Trophoblast cell (in vitro differentiated cells and primary cell): ENCODE results near the gene GREM2.

Source experiments
- DNase-seq, 2 donors: peaks; one replicate each; pipeline ENCODE4 v3.0.0-alpha.2; 2016
- H2AFZ ChIP-seq: 2 replicates; pipeline ENCODE4 v1.6.1; 2013; ENCODE audit warnings: low read length, moderate library complexity, mild to moderate bottlenecking; ENCODE audit not compliant: insufficient read depth, poor library complexity
- H2AK5ac ChIP-seq: 2 replicates; pipeline ENCODE4 v1.6.1; 2013; ENCODE audit warnings: mild to moderate bottlenecking, low read length
- H2BK120ac ChIP-seq: 2 replicates; pipeline ENCODE4 v1.6.1; 2013; ENCODE audit warnings: low read length, mild to moderate bottlenecking, moderate library complexity; ENCODE audit not compliant: insufficient read depth, poor library complexity
- H2BK12ac ChIP-seq: 2 replicates; pipeline ENCODE4 v1.6.1; 2013; ENCODE audit warnings: mild to moderate bottlenecking, low read length, moderate library complexity
- H2BK5ac ChIP-seq: 2 replicates; pipeline ENCODE4 v1.6.1; 2013; ENCODE audit warnings: low read length, low read depth, moderate library complexity, mild to moderate bottlenecking; ENCODE audit not compliant: poor library complexity
- H3K14ac ChIP-seq: 2 replicates; pipeline ENCODE4 v1.6.1; 2013; ENCODE audit warnings: mild to moderate bottlenecking, low read length
- H3K18ac ChIP-seq: 2 replicates; pipeline ENCODE4 v1.6.1; 2013; ENCODE audit warnings: mild to moderate bottlenecking, low read length
- H3K23ac ChIP-seq: 2 replicates; pipeline ENCODE4 v1.6.1; 2013; ENCODE audit warnings: low read length
- H3K27ac ChIP-seq: 2 replicates; pipeline ENCODE4 v1.5.1; 2013; ENCODE audit warnings: low read depth, mild to moderate bottlenecking, inconsistent platforms, low read length, moderate library complexity
- H3K27me3 ChIP-seq: 2 replicates; pipeline ENCODE4 v1.6.1; 2013; ENCODE audit warnings: inconsistent platforms, mild to moderate bottlenecking, low read length, moderate library complexity; ENCODE audit not compliant: insufficient read depth
- H3K36me3 ChIP-seq, 2 experiments: 1 replicate in 1 of 2; 2 replicates in 1 of 2; pipeline ENCODE4 v1.6.1; 2013; ENCODE audit warnings: low read length in 2 of 2, mild to moderate bottlenecking in 2 of 2, moderate library complexity in 1 of 2; ENCODE audit not compliant: insufficient read depth in 2 of 2, control insufficient read depth in 1 of 2
- H3K4ac ChIP-seq: 2 replicates; pipeline ENCODE4 v1.6.1; 2013; ENCODE audit warnings: low read depth, mild to moderate bottlenecking, low read length, moderate library complexity
- H3K4me1 ChIP-seq, 2 experiments: 1 replicate in 1 of 2; 2 replicates in 1 of 2; pipeline ENCODE4 v1.6.1; 2013; ENCODE audit warnings: low read length in 2 of 2, mild to moderate bottlenecking in 2 of 2, moderate library complexity in 1 of 2; ENCODE audit not compliant: insufficient read depth in 2 of 2, control insufficient read depth in 1 of 2
- H3K4me2 ChIP-seq: 2 replicates; pipeline ENCODE4 v1.6.1; 2013; ENCODE audit warnings: inconsistent platforms, mild to moderate bottlenecking, low read length, moderate library complexity
- H3K4me3 ChIP-seq: 2 replicates; pipeline ENCODE4 v1.5.1; 2013; ENCODE audit warnings: mild to moderate bottlenecking, low read depth, low read length, inconsistent platforms
- H3K79me1 ChIP-seq: one replicate; pipeline ENCODE4 v1.6.1; 2013; ENCODE audit warnings: low read length
- H3K79me2 ChIP-seq: 2 replicates; pipeline ENCODE4 v1.6.1; 2013; ENCODE audit warnings: low read length, mild to moderate bottlenecking; ENCODE audit not compliant: control insufficient read depth, insufficient read depth, poor library complexity
- H3K9ac ChIP-seq: 2 replicates; pipeline ENCODE4 v1.6.1; 2013; ENCODE audit warnings: mild to moderate bottlenecking, low read length
- H3K9me3 ChIP-seq: 2 replicates; pipeline ENCODE4 v1.6.1; 2013; ENCODE audit warnings: low read depth, mild to moderate bottlenecking, control low read depth, inconsistent platforms, low read length; ENCODE audit not compliant: insufficient read depth
- H4K12ac ChIP-seq: 2 replicates; pipeline ENCODE4 v1.6.1; 2013; ENCODE audit warnings: low read depth, mild to moderate bottlenecking, low read length, moderate library complexity
- H4K8ac ChIP-seq: 2 replicates; pipeline ENCODE4 v1.6.1; 2013; ENCODE audit warnings: low read depth, mild to moderate bottlenecking, low read length, moderate library complexity
- H4K91ac ChIP-seq: one replicate; pipeline ENCODE4 v1.6.1; 2013; ENCODE audit warnings: low read depth, mild to moderate bottlenecking, low read length, moderate library complexity
- WGBS: extraction: QIAGEN DNeasy Blood & Tissue Kit; methylation state at CpG from one replicate; pipeline ENCODE4 v1.1.7; 2013; ENCODE audit warnings: missing lambda C conversion rate; ENCODE audit not compliant: insufficient read length, insufficient coverage; ENCODE audit errors: extremely low coverage; 5-methylcytosine and 5-hydroxymethylcytosine counted together

The GREM2 gene

GRCh38 chr1:240511789-240512188 is 100.2 kb downstream of the GREM2 start:
- no peak overlapping the region for H2BK5ac ChIP-seq
- H3K79me1 ChIP-seq, result no peaks in the 10 kb centered on the region
- no peak overlapping the region for H3K4ac ChIP-seq
- no peak overlapping the region for H2BK12ac ChIP-seq
- H4K8ac ChIP-seq, result no peak overlapping the region
- no peak overlapping the region for H4K91ac ChIP-seq
- H3K27ac ChIP-seq, result no peak overlapping the region
- no peak overlapping the region for H3K9ac ChIP-seq
- H3K4me2 ChIP-seq, result no peak overlapping the region
- no peak overlapping the region for H2AK5ac ChIP-seq
- no peak overlapping the region for H2BK120ac ChIP-seq
- H3K18ac ChIP-seq, result no peak overlapping the region
- no peak overlapping the region for H4K12ac ChIP-seq
- H3K36me3 ChIP-seq, result no peaks in the 10 kb centered on the region
- H3K27me3 ChIP-seq, result no peaks in the 10 kb centered on the region
- no peaks in the 10 kb centered on the region for H3K79me2 ChIP-seq
- no peak overlapping the region for H2AFZ ChIP-seq
- no peak overlapping the region for H3K4me3 ChIP-seq
- H3K4me1 ChIP-seq, result no peaks in the 10 kb centered on the region
- H3K9me3 ChIP-seq, result no peaks in the 10 kb centered on the region
- H3K14ac ChIP-seq, result no peak overlapping the region
- no peak overlapping the region for H3K23ac ChIP-seq
- no peak for DNase-seq

GRCh38 chr1:240508950-240509349 is 103.0 kb downstream of the GREM2 start:
- H3K36me3 ChIP-seq, result peaks cover 0 to 1% of the 10 kb centered on the region in 2 experiments
- H3K4me1 ChIP-seq, result no peaks in the 10 kb centered on the region
- no peaks in the 10 kb centered on the region for H3K9me3 ChIP-seq
- no peak overlapping the region for H3K4me3 ChIP-seq
- no peak overlapping the region for H3K9ac ChIP-seq
- H3K27ac ChIP-seq, result no peak overlapping the region
- no peak overlapping the region for H3K14ac ChIP-seq
- H3K27me3 ChIP-seq, result no peaks in the 10 kb centered on the region
- no peak overlapping the region for H4K91ac ChIP-seq
- H2BK120ac ChIP-seq, result no peak overlapping the region
- WGBS, result no CpG with 5 or more reads among the region's 2 CpGs
- H3K79me1 ChIP-seq, result no peaks in the 10 kb centered on the region
- H2AK5ac ChIP-seq, result no peak overlapping the region
- no peak overlapping the region for H2BK5ac ChIP-seq
- H4K12ac ChIP-seq, result no peak overlapping the region
- no peak overlapping the region for H2AFZ ChIP-seq
- H3K18ac ChIP-seq, result no peak overlapping the region
- H3K4ac ChIP-seq, result no peak overlapping the region
- H2BK12ac ChIP-seq, result no peak overlapping the region
- H3K23ac ChIP-seq, result no peak overlapping the region
- no peak overlapping the region for H4K8ac ChIP-seq
- H3K4me2 ChIP-seq, result no peak overlapping the region
- DNase-seq, result no peak
- H3K79me2 ChIP-seq, result no peaks in the 10 kb centered on the region

GRCh38 chr1:240508201-240508600 is 103.8 kb downstream of the GREM2 start:
- no peak for DNase-seq
- H2BK5ac ChIP-seq, result no peak overlapping the region
- H4K8ac ChIP-seq, result no peak overlapping the region
- H3K4ac ChIP-seq, result no peak overlapping the region
- no peak overlapping the region for H3K4me2 ChIP-seq
- no peaks in the 10 kb centered on the region for H3K27me3 ChIP-seq
- no peaks in the 10 kb centered on the region for H3K79me1 ChIP-seq
- no peak overlapping the region for H3K14ac ChIP-seq
- WGBS, result no CpG with 5 or more reads among the region's 3 CpGs
- H4K91ac ChIP-seq, result no peak overlapping the region
- no peaks in the 10 kb centered on the region for H3K79me2 ChIP-seq
- no peaks in the 10 kb centered on the region for H3K4me1 ChIP-seq
- H3K18ac ChIP-seq, result no peak overlapping the region
- no peak overlapping the region for H2AK5ac ChIP-seq
- H2BK120ac ChIP-seq, result no peak overlapping the region
- H4K12ac ChIP-seq, result no peak overlapping the region
- H3K36me3 ChIP-seq, result peaks cover 0 to 1% of the 10 kb centered on the region in 2 experiments
- no peaks in the 10 kb centered on the region for H3K9me3 ChIP-seq
- no peak overlapping the region for H2AFZ ChIP-seq
- no peak overlapping the region for H3K9ac ChIP-seq
- no peak overlapping the region for H3K23ac ChIP-seq
- H3K27ac ChIP-seq, result no peak overlapping the region
- H2BK12ac ChIP-seq, result no peak overlapping the region
- no peak overlapping the region for H3K4me3 ChIP-seq

GRCh38 chr1:240506176-240506575 is 105.8 kb downstream of the GREM2 start:
- Histone ChIP-seq H3K4me1 (peaks cover 0 to 4% of the 10 kb centered on the region in 2 experiments), H3K9ac (no peak overlapping the region), H4K12ac (no peak overlapping the region), H3K4me2 (no peak overlapping the region), H4K91ac (no peak overlapping the region), H2AK5ac (no peak overlapping the region), H2BK12ac (no peak overlapping the region), H2AFZ (no peak overlapping the region), H3K23ac (no peak overlapping the region), H3K14ac (no peak overlapping the region), H3K4me3 (no peak overlapping the region), H3K79me1 (peaks cover 3% of the 10 kb centered on the region), H2BK5ac (no peak overlapping the region), H4K8ac (no peak overlapping the region), H3K18ac (no peak overlapping the region), H3K36me3 (peaks cover 0 to 1% of the 10 kb centered on the region in 2 experiments), H3K9me3 (no peaks in the 10 kb centered on the region), H3K27me3 (no peaks in the 10 kb centered on the region), H3K79me2 (no peaks in the 10 kb centered on the region), H3K27ac (no peak overlapping the region), H3K4ac (no peak overlapping the region), H2BK120ac (no peak overlapping the region)
- DNase-seq, result no peak
- WGBS, result no CpG with 5 or more reads among the region's 4 CpGs
